A549 treated with Mapracorat at 1 μM for 4 hours (cell line): ENCODE measurements around the gene HMGXB3. TPM values are rescaled to one million over a fixed set of nuclear protein-coding genes. Genes with fewer than 3 reads are reported as not detected.

Experiments used
- total RNA-seq: library from RNA; stranded (reverse); fragments of 200-300 nt; extraction: Qiagen RNA extraction; gene quantifications from 5 replicates; pipeline ENCODE4 v1.2.3, GENCODE V29; 2022

HMGXB3 gene
- 33.1 to 34.7 TPM (median 33.9 TPM) in 5 replicates for total RNA-seq

GRCh38 chr5:150000256-150000989, at the start of gene HMGXB3, which contains the start of gene TIGD6:
TSS of gene HMGXB3 (plus strand) at chr5:150000739. CDS start at chr5:150004853, 4,114 bp downstream.
TSS of gene TIGD6 (minus strand) at chr5:150000654. CDS start at chr5:149996348, 4,306 bp downstream.

DNA sequence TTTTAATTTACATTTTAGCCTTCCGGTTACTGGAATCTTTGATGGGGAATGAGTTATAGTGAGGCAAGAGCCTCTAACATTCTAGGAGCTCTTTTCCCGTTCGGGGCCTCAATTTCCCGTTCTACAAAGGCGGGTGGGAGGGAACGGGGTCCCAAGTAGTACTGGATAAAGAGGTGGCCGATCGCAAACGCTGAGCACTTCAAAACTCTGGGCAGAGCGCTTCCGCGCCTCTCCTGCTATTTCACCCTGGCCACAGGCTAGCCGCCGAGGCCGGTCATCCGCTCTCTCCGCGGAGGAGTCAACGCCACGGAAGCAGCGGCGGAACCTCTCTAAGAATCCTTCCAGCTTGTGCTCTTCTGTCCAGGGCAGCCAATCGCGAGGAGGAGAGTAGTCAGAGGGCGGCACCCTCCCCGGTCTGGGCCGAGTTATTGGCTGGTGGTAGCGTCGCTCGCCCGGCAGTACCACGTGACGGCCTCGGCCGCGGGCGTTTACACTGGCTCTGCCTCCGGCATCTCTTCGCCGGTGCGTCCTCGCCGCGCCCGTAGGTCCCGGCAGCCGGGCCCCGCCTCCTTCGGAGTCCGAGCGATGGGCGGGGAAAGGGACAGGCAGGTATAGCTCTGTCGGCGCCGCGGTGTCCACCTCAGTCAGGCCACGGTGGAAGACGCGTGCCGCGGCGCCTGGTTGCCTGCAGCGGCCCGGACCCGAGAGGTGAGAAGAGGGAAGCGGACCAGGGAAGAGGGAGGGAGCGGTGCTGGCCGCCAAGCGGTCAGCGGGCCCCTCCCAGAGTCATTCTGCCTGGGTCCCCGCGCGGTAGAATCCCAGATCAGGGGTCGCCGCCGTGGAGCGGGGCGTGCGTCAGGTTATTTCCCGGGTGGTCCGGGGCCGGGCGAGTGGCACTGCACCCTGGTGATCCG, 40.0 kb upstream of the HMGXB3 start, which contains the start of gene SLC26A2:
SLC26A2 (plus strand) TSS at position 487 of the 914 bp plus-strand sequence. CDS start 16,895 bp downstream, outside the sequence.

GRCh38 chr5:150085950-150086715, 85.6 kb downstream of the HMGXB3 start, which contains the start of gene CSF1R:
TSS of gene CSF1R (minus strand) at chr5:150086554. CDS start at chr5:150086427, 127 bp downstream.

Other genes with a start within 250 kb of the HMGXB3 start
- gene PDE6A, start 55.9 kb upstream of the HMGXB3 start, total RNA-seq: 0.20 to 0.43 TPM (median 0.25 TPM) in 5 replicates
- gene SLC26A2, start 40.0 kb upstream of the HMGXB3 start, total RNA-seq: 44.5 to 67.9 TPM (median 59.0 TPM) in 5 replicates
- 4.5 to 6.1 TPM (median 4.9 TPM) in 5 replicates for gene TIGD6, start 85 bp upstream of the HMGXB3 start, total RNA-seq
- 0.10 to 0.20 TPM (median 0.18 TPM) in 5 replicates for gene CSF1R, start 85.8 kb downstream of the HMGXB3 start, total RNA-seq
- 0.16 to 0.56 TPM (median 0.22 TPM) in 5 replicates for gene PDGFRB, start 155.1 kb downstream of the HMGXB3 start, total RNA-seq
- gene CDX1, start 166.0 kb downstream of the HMGXB3 start, total RNA-seq: not detected in 5 replicates
- gene SLC6A7, start 189.3 kb downstream of the HMGXB3 start, total RNA-seq: 0.05 TPM in 1 of 5 replicates, not detected in the others